SH-SY5Y (cell line): ENCODE data around the gene ZC3H12A.

Experiments
- GATA2 ChIP-seq: IDR thresholded peaks from 2 replicates; pipeline ENCODE4 v1.6.1; 2011; ENCODE audit warnings: mild to moderate bottlenecking, low read depth, low read length
- GATA3 ChIP-seq: IDR thresholded peaks from 2 replicates; pipeline ENCODE4 v1.6.1; 2011; ENCODE audit warnings: low read depth, mild to moderate bottlenecking, low read length, moderate library complexity

The ZC3H12A gene

DNA sequence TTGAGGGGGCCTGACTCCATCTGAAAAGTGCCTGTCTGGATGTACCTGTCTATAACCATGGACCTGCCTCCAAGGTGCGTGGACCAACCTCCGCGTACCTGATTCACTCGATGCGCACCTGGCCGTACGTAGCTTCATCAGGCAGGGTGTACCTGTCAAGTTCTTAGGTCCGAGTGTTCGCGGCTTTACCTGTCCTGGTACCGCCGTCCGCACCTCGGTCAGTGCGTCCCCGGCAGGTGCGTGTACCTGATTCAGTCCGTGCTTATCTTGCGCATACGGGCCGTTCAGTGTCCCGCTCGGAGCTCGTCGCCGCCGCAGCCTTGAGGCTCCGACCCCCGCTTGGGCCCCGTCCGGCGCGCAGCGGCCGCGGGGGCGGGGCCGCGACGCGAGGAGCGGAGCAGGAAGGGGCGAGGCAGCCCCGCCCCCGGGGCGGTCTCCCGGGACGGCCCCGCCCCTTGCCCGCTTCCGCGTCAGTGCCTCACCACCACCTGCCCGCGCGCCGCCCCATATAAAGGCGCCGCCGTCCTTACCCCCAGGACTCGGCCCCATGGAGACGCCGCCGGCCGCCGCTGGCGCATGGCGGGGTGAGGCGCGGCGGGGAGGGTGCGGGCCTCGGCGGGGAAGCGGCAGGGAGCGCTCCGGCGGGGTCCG lies at the start of gene ZC3H12A:
TSS of gene ZC3H12A (plus strand) at position 535 of the 651 bp plus-strand sequence. CDS start 917 bp downstream, outside the sequence.
- TF ChIP-seq GATA2 (no peak), GATA3 (no peak)

DNA sequence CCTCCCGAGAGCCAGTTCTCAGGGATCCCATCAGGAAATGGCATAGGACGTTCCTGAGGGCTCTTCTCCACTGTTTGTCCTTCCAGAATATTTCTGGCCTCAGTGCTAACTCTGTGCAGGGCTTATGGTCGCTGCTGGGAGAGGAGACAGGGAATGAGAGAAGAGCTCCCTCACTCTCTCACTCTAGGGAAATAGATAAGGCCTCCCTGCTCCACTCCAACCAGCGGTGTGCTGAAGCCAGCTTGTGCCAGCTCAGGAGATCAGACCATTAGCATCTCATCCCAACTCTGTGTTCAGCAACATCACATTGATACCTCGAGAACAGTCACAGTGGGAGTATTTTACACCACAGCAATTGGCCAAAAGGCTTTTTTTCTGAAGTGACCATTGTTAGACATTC lies 49.2 kb upstream of the ZC3H12A start:
- no peak for TF ChIP-seq GATA3

DNA sequence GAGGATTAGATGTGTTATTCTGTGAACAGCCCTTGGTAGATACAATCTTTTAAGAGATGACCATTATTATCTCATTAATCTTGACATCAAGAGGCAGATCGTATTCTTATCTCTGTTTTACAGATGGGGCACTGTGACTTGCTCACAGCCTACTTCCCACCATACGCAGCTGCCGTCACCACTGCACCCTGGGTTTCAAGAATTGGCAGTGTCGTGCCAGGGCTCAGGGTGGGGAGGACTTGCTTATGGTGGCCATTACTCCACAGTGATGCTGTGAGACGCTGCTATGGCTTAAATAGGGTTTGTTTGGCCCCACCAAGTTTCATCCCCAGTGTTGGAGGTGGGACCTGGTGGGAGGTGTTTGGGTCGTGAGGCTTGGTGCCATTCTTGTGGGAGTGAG lies 45.4 kb upstream of the ZC3H12A start:
- TF ChIP-seq GATA3 (no peak), GATA2 (no peak)

DNA sequence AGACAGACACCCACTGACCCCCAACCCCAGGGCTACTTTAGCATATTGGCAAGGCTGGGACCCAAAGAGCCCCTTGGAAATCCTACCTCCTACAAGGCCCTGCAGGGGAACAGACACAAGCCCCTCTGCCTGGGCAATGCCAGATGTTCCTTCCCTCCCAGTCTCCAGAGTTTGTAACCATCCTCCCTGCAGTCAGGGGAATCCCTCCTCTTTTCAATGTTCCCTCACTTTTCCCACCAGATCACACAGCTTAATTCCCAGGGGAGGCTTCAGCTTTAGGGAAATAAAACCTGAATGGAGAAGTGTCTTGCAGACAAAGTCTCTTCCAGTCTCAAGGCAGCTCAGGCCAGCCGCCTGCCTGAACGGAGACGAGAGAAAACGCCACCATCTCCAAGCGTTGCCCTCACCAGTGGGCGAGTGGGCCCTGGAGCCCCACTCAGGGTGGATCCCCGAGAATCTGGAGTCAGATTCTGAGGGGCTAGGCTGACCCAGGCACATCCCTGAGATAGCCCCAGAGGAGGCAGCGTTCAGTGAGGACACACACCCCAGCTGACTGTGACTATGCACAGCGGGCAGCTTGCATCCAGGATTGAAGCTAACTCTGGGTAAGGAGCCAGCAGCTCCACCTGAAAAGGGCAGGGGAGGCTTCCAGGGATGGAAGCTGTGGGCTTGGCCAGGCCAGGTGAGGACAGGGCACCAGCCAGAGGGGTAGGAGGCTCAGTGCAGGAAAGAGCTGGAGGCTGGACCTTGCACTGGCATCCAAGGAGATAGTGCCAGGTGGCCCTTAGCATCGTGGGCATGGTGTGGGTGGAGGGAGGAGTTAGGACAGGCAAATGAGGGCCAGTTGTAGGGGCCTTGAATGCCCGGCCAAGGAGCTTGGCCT lies 44.0 kb upstream of the ZC3H12A start:
- TF ChIP-seq GATA2 = no peak
- TF ChIP-seq GATA3 = no peak

DNA sequence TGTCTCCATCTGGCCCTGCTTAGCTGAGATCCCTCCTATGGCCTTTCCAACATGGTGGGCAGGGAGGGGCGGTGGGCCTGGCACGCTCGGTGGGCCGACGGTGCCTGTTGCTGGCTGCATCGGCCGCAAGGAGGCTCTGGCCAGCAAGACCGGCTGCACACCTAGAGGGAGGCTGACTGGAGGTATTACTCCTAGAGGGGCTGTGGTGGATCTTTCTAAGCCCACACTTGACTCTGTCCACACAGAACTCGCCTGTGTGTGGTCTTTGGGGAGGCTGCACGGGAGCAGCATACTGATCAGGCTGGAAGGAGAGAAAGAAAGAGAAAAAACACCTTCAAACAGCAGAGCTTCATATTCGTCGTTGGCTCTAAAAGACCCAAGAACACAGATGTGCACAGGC lies 41.7 kb upstream of the ZC3H12A start:
- TF ChIP-seq GATA2 = no peak
- TF ChIP-seq GATA3 = no peak

DNA sequence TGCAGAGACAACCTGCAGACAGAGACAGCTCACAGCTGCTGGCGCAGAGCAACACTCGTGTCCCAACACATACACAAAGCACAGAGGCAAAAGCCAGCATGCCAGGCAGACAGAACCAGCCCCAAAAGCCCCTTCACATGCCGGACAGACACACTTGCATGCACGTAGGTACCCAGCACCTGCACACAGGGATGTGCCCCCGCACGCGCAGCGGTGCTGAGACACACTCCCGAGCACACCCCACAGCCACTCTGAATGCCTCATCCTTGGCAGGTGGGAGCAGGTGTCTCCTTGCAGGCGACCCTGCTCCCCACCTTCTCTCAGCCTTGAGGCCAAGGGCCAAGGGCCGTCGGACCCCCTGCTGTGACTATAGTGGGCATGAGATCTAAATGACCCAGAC lies 41.2 kb upstream of the ZC3H12A start:
- TF ChIP-seq GATA3 (no peak), GATA2 (no peak)

DNA sequence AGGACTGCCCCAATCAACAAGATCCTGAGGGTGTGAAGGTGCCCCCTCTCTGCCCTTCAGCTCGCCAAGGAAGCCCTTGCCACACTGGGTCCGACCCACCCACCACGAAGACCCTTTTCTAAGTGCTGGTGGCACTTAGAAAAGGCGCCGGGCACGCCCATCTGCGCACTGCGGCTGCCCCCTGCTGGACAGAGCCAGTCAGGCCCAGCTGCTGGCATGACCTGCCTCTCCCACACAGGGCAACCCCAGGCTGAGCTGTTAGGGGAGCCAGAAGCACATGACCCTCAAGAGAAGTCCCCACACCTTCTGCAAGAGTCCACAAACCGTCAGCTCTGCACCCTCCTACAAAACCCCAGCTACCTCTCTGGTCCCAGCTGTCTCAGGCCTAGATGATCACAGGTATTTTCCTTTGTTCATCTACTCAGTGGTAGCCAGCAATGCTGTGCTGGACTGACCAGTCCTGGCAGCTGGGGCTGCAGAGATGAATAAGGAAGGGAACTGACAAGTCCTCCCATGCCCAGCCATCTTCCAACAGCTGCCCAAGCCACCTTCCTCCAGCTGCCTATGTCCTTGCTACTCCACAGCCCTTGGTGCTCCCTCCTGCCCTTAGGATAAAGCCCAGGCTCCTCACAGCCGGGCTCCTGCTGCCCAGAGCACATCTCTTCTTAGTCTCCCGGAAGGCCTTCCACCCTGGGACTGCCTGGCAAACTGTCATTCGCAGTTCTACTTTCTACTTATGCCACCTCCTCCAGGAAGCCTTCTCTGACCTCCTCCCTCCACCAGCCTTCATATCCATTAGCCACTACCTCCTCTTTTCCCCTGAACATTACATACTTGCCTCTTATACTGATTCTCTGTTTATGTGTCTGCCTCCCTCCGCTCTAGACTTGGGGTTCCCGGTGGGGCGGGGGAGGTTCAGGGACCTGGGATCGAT lies 39.8 kb upstream of the ZC3H12A start:
- TF ChIP-seq GATA2 (no peak), GATA3 (no peak)

DNA sequence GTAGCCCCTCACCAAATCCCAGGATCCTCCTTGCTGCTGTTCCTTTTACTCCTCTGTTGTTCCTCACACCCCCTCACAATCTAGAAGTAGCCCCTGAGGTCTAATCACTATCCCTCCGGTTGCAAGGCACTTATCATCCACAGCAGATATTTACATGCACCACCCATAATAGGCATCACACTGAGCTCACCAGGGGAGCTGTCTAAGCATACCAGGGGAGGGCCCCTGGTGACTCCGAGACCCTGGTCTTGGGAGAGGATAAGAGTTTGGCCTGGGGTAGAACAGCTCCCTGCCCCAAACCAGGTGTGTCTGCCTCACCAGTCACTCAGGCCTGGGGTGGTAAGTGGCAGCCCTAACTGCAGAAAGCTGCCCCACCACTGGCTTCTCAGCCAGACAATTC lies 37.3 kb upstream of the ZC3H12A start:
- TF ChIP-seq GATA2 = no peak
- no peak for TF ChIP-seq GATA3

DNA sequence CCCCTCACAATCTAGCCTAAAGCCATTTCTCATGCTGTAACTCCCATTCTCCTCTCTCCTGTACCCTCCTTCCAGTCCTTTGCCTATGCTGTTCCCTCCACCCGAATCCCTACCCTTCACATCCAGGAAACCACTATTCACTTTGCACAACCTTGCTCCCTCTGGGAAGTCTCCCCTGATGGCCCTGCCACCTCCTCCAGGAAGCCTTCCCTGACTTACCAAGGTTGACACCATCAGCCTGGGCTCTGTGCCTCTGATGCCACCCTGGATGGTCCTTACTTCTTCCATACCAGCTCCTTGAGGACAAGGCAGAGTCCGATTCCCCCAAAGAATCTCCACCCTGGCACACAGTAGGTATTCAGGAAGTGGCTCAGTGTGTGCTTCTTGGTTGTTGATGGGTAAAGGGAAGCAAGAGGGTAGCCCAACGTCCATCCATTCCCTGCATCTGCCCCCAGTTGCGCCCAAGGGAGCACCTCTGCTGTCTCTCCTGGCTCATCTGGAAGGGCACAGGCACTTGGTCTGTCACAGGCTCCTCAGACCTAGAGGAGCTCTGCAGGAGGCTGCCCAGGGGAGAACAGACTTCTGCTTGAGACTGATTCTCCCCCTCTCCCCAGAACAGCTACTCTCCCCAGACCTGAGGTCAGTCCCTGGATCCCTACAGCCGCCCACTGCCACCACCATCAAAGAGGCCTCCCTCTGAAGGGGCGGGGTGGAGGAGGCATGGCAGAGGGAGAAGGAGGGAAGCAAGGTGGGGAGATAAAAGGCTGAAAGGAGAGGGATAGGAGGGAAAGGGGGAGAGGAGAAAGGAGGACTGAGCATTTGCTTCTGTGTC lies 36.1 kb upstream of the ZC3H12A start:
- TF ChIP-seq GATA3 (no peak), GATA2 (no peak)

DNA sequence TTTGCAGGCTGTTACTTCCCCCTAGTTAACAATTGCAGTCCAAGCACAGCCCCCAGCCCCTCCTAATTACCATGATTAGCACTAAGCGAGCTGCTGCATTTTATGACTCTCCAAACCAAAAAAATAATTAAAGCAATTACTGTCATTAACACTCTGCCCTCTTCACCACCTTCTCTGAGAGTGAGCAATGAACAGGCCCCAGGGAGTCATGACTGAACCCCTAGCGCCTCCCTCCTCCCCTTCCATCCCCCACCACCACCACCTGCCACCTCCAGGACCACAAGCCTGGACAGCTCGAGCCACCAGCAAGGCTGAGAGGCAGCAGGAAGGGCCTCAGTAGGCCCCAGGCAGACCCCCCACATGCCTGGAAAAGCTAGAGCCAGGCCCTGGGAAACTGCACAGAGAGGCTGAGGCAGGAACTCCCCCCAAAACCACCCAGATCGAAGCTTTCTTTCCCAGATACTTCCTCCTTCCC lies 35.5 kb upstream of the ZC3H12A start:
- no peak for TF ChIP-seq GATA2
- TF ChIP-seq GATA3 = no peak

DNA sequence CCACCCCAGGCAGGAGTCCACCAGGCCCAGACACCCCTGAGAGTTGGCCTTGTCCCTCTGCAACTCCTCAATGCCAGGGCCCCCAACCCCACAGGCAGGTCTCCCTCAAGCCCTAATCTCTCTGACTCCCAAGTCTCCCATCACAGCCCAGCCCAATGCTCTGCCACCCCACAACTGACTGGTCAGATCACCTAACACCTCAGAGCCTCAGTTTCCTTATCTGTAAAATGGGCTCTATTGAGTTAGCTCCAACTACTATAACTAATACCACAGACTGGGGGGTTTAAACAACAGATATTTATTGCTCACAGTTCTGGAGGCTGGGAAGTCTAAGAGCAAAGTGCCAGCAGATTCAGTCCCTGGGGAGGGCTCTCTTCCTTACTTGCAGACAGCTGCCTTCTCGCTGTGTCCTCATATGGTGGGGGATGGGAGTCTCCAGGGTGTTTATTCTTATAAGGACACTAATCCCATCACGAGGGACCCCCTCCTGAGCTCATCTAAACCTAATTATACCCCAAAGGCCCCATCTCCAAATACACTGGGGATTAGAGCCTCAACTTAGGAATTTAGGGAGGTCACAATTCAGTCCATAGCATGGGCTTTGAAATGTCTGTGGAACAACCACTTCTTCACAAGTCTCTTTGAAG lies 34.9 kb upstream of the ZC3H12A start:
- TF ChIP-seq GATA3 (no peak), GATA2 (no peak)

DNA sequence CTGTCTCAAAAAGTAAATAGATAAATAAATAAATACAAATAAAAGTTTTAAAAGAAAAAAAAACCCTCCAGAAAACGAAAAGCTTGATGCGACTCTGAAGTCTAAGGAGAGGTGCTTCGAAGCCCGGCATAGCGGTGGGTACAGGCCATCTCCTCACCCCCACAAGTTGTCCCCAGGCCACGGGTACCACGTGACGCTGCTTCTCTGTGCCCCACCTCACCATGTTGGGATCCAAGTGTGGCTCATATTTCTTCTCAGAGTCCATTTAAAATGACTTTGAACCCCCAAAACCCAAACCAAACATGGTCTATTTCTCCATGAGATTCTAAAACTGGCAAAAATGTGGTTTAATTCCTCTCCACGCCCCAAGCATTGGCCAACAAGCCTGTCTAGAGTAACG lies 32.9 kb upstream of the ZC3H12A start:
- TF ChIP-seq GATA3 (no peak), GATA2 (no peak)

DNA sequence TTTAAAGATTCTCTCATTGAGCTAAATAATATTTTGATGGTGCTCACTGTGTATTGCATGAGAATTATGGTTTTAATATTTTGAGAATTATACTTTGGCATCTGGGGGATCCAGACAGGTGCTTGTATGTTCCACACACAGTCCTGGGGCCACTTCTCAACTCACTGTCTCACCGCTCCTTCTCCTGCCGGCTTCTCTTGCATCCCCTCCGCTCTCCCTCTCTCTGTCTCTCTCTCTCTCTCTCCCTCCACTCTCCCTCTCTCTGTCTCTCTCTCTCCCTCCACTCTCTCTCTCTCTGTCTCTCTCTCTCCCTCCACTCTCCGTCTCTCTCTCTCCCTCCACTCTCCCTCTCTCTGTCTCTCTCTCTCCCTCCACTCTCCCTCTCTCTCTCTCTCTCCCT lies 32.2 kb upstream of the ZC3H12A start:
- TF ChIP-seq GATA2 = no peak
- TF ChIP-seq GATA3 = no peak

DNA sequence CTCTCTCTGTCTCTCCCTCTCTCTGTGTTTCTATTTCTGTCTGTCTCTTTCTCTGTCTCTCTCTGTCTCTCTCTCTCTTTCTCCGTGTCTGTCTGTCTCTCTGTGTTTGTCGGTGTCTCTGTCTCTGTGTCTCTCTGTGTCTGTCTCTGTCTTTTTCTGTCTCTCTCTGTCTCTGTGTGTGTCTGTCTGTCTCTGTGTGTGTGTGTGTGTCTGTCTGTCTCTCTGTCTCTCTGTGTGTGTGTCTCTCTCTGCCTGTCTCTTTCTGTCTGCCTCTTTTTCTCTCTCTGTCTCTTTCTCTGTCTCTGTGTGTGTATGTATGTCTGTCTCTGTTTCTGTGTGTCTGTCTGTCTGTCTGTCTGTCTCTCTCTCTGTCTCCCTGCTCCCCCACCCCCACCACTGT lies 31.7 kb upstream of the ZC3H12A start:
- no peak for TF ChIP-seq GATA3
- no peak for TF ChIP-seq GATA2
